ENCODE results near the gene CCDC85B.

GRCh38 chr11:65937766-65938165, 47.3 kb downstream of the CCDC85B start:
- TF ChIP-seq POLR2AphosphoS5 (IDR thresholded peaks at IDR 0.05; ENCODE audit: low read depth, low read length) (no peak), POLR2A (IDR thresholded peaks at IDR 0.05; ENCODE audit: low read depth, low read length) (no peak), TAF1 (IDR thresholded peaks at IDR 0.05; ENCODE audit: low read depth, low read length) (no peak), SPI1 (IDR thresholded peaks at IDR 0.05; ENCODE audit: low read depth, low read length) (no peak)
